ENCODE measurements around the gene ANKLE2. TPM values are rescaled to one million over a fixed set of nuclear protein-coding genes. Genes with fewer than 3 reads are reported as not detected.

ANKLE2 gene
- total and polyA plus RNA-seq, 2 of the 13 experiments (the other 11 are each of a cell fraction or from before 2014, with no cell fraction given), result 35.3 to 37.1 TPM

- TF ChIP-seq SOX5 (CRISPR knock-in tag; IDR thresholded peaks at IDR 0.05; ENCODE audit: borderline replicate concordance) (peak; percentile 32; the same call in 1 of the 2 replicates), POLR2A (IDR thresholded peaks at IDR 0.05; ENCODE audit: insufficient read depth in 1 of 2, low read depth in 2 of 2, low read length in 2 of 2) (peak; percentile 58 to 87; a peak in 3 of 4 replicates), ATF4 (CRISPR knock-in tag; IDR thresholded peaks at IDR 0.05) (peak in 1 of 2 experiments; percentile 60; a peak in 1 of 4 replicates), E2F1 (CRISPR knock-in tag; IDR thresholded peaks at IDR 0.05) (peak; percentile 79), ZSCAN30 (CRISPR knock-in tag; IDR thresholded peaks at IDR 0.05) (no peak), ZNF253 (CRISPR knock-in tag; IDR thresholded peaks at IDR 0.05; ENCODE audit: borderline replicate concordance) (peak; percentile 96), NFKB2 (CRISPR knock-in tag; IDR thresholded peaks at IDR 0.05; ENCODE audit: borderline replicate concordance) (peak; percentile 95), ZSCAN21 (CRISPR knock-in tag; IDR thresholded peaks at IDR 0.05; ENCODE audit: borderline replicate concordance) (peak; percentile 92), TFDP1 (CRISPR knock-in tag; IDR thresholded peaks at IDR 0.05; ENCODE audit: borderline replicate concordance) (peak; percentile 83), ZNF724P (CRISPR knock-in tag; IDR thresholded peaks at IDR 0.05; ENCODE audit: borderline replicate concordance) (no peak; the same call in 1 of the 2 replicates), E2F5 (CRISPR knock-in tag; conservative IDR thresholded peaks at IDR 0.05) (peak; percentile 47; the same call in 1 of the 2 replicates), SRSF4 (IDR thresholded peaks at IDR 0.05; ENCODE audit: low read depth, low read length, poor library complexity, severe bottlenecking) (no peak), AFF4 (CRISPR knock-in tag; IDR thresholded peaks at IDR 0.05) (no peak), MYPOP (CRISPR knock-in tag; IDR thresholded peaks at IDR 0.05) (no peak; the same call in 1 of the 2 replicates), ZNF7 (CRISPR knock-in tag; IDR thresholded peaks at IDR 0.05) (peak; percentile 21; the same call in 1 of the 2 replicates), POGK (CRISPR knock-in tag; conservative IDR thresholded peaks at IDR 0.05) (peak; percentile 74; the same call in 1 of the 2 replicates), KDM4B (CRISPR knock-in tag; IDR thresholded peaks at IDR 0.05) (0 out of 2 replicates have a peak, but pooled peaks have one; percentile 62)
Measured at GRCh38 chr12:132710405-132711079, 51.1 kb downstream of the ANKLE2 start, which contains the start of gene PGAM5 (continued).
